Testis (tissue), 3 donors: ENCODE results near the gene FCHSD2. TPM values are rescaled to one million over a fixed set of nuclear protein-coding genes. Genes with fewer than 3 reads are reported as not detected.

Experiments used
- DNase-seq: peaks from one replicate; pipeline ENCODE4 v3.0.0-alpha.2; 2019
- H3K27ac ChIP-seq, 2 donors: fragments of 200-600 bp; sonication (generic); one replicate each; pipeline ENCODE4 v1.5.1; 2019
- H3K27me3 ChIP-seq: fragments of 200-600 bp; sonication (generic); one replicate; pipeline ENCODE4 v1.5.1; 2019
- H3K36me3 ChIP-seq: fragments of 200-600 bp; sonication (generic); one replicate; pipeline ENCODE4 v1.5.1; 2017; ENCODE audit warnings: low read depth; ENCODE audit errors: missing control alignments
- H3K4me1 ChIP-seq: fragments of 200-600 bp; sonication (generic); one replicate; pipeline ENCODE4 v1.5.1; 2019
- H3K4me3 ChIP-seq, 2 donors: fragments of 200-600 bp; sonication (generic); one replicate each; pipeline ENCODE4 v1.5.1; 2017 to 2019
- H3K9me3 ChIP-seq: fragments of 200-600 bp; sonication (generic); one replicate; pipeline ENCODE4 v1.5.1; 2017
- CTCF ChIP-seq, 3 experiments: fragments of 450-650 bp in 2 of 3; fragments of 200-600 bp in 1 of 3; sonication (generic) in 1 of 3; IDR thresholded peaks; one replicate each; pipeline ENCODE4 v1.5.1; 2016 to 2019; ENCODE audit warnings: antibody characterized with exemption in 3 of 3, mild to moderate bottlenecking in 2 of 3, moderate library complexity in 1 of 3
- POLR2A ChIP-seq: fragments of 450-650 bp; IDR thresholded peaks from one replicate; pipeline ENCODE4 v1.6.1; 2017; ENCODE audit warnings: antibody characterized with exemption, mild to moderate bottlenecking, moderate library complexity
- WGBS, 2 donors: methylation state at CpG; one replicate each; pipeline ENCODE4 v1.1.5; 2018; 5-methylcytosine and 5-hydroxymethylcytosine counted together
- intact Hi-C: fragments of 100-400 bp; cut with DNase I; formaldehyde crosslinking; loops from one replicate; pipeline ENCODE4 v1.15.1; 2023; ENCODE audit warnings: low total_unique reads
- polyA plus RNA-seq: library from polyadenylated mRNA; stranded (reverse); fragments of 350-450 nt; fragmentation: Illumina TruSeq; extraction: RNeasy Lipid Tissue Mini Kit (QIAGEN cat#74804); gene quantifications from one replicate; pipeline ENCODE4 v1.2.3, GENCODE V29; 2014; ENCODE audit warnings: low read depth, low replicate concordance; ENCODE audit not compliant: insufficient read depth
- total RNA-seq, 2 donors: library from RNA; depleted of rRNA; stranded (reverse); fragments of >200 nt; gene quantifications; one replicate each; pipeline ENCODE4 v1.2.3, GENCODE V29; 2016

The FCHSD2 gene
- total and polyA plus RNA-seq, 3 donors from 2014 or later: 44.0 to 69.6 (median 65.9) TPM

- no peaks in the 10 kb centered on the region for H3K27me3 ChIP-seq
- intact Hi-C loops: no loop called here
- H3K36me3 ChIP-seq: no peaks in the 10 kb centered on the region
- no peak for DNase-seq
- peaks cover 27% of the 10 kb centered on the region for H3K4me1 ChIP-seq
- no peak overlapping the region for H3K27ac ChIP-seq
- WGBS, 2 donors: 91 to 96% methylated on average over 2 of the region's 2 CpGs
- H3K9me3 ChIP-seq: no peaks in the 10 kb centered on the region
- H3K4me3 ChIP-seq: no peak overlapping the region
- no peak for TF ChIP-seq CTCF (IDR thresholded peaks at IDR 0.05)
- TF ChIP-seq POLR2A: no peak
These were observed 22.9 kb upstream of the FCHSD2 start for GRCh38 chr11:73164803-73165540.

GRCh38 chr11:73163638-73164174, 21.6 kb upstream of the FCHSD2 start:
- no peaks in the 10 kb centered on the region for H3K9me3 ChIP-seq
- H3K4me3 ChIP-seq: no peak overlapping the region
- intact Hi-C loops: no loop called here
- no peaks in the 10 kb centered on the region for H3K36me3 ChIP-seq
- DNase-seq: no peak
- no peak overlapping the region for H3K27ac ChIP-seq
- H3K4me1 ChIP-seq: peaks cover 21% of the 10 kb centered on the region
- TF ChIP-seq POLR2A (no peak), CTCF (IDR thresholded peaks at IDR 0.05) (no peak)
- 79 to 94% methylated on average over 2 of the region's 2 CpGs for WGBS, 2 donors
- H3K27me3 ChIP-seq: no peaks in the 10 kb centered on the region

- 88 to 91% methylated on average over 10 of the region's 10 CpGs for WGBS, 2 donors
- no peak for DNase-seq
- Histone ChIP-seq H3K36me3 (no peaks in the 10 kb centered on the region), H3K9me3 (no peaks in the 10 kb centered on the region), H3K27ac (no peak overlapping the region), H3K4me3 (no peak overlapping the region), H3K4me1 (peaks cover 23% of the 10 kb centered on the region), H3K27me3 (no peaks in the 10 kb centered on the region)
- TF ChIP-seq POLR2A: no peak
- TF ChIP-seq CTCF (IDR thresholded peaks at IDR 0.05): no peak
- intact Hi-C loops: no loop called here
These were observed 20.1 kb upstream of the FCHSD2 start for GRCh38 chr11:73162196-73162740.

- no peak overlapping the region for H3K27ac ChIP-seq
- intact Hi-C loops: no loop called here
These were observed 18.1 kb upstream of the FCHSD2 start for GRCh38 chr11:73160005-73160760.

More at GRCh38 chr11:73160005-73160760, 18.1 kb upstream of the FCHSD2 start:
- no peak for TF ChIP-seq POLR2A
- no peak for TF ChIP-seq CTCF (IDR thresholded peaks at IDR 0.05)
- no peaks in the 10 kb centered on the region for H3K27me3 ChIP-seq
- no peaks in the 10 kb centered on the region for H3K9me3 ChIP-seq
- H3K4me3 ChIP-seq: no peak overlapping the region
- H3K4me1 ChIP-seq: peaks cover 23% of the 10 kb centered on the region
- WGBS, 2 donors: 86 to 89% methylated on average over 10 of the region's 10 CpGs
- H3K36me3 ChIP-seq: no peaks in the 10 kb centered on the region
- DNase-seq: no peak
